ENCODE measurements around the gene ERVFRD-1.

ERVFRD-1 gene

GRCh38 chr6:11113038-11113437, 1.5 kb upstream of the ERVFRD-1 start:
- DNase-seq (ENCODE audit: low read depth), result peak; percentile 23
- H3K4me3 ChIP-seq (replicated peaks; ENCODE audit: low read depth, low read length), result no peak overlapping the region
- no peak for TF ChIP-seq CTCF (IDR thresholded peaks at IDR 0.05; ENCODE audit: low read length, missing control alignments)

- peak; percentile 33 for DNase-seq (ENCODE audit: low read depth)
- no peak for TF ChIP-seq CTCF (IDR thresholded peaks at IDR 0.05; ENCODE audit: low read length, missing control alignments)
- no peak overlapping the region for H3K4me3 ChIP-seq (replicated peaks; ENCODE audit: low read depth, low read length)
Measured at GRCh38 chr6:11111769-11112437, 378 bp upstream of the ERVFRD-1 start.

- H3K4me3 ChIP-seq (replicated peaks; ENCODE audit: low read depth, low read length), result no peak overlapping the region
- no peak for TF ChIP-seq CTCF (IDR thresholded peaks at IDR 0.05; ENCODE audit: low read length, missing control alignments)
- no peak for DNase-seq (ENCODE audit: low read depth)
Measured at GRCh38 chr6:11108726-11109125, 2.8 kb downstream of the ERVFRD-1 start.

GRCh38 chr6:11103065-11103464, 8.5 kb downstream of the ERVFRD-1 start:
- no peak for TF ChIP-seq CTCF (IDR thresholded peaks at IDR 0.05; ENCODE audit: low read length, missing control alignments)
- DNase-seq (ENCODE audit: low read depth), result no peak
- H3K4me3 ChIP-seq (replicated peaks; ENCODE audit: low read depth, low read length), result no peak overlapping the region

GRCh38 chr6:11101417-11101816, 10.1 kb downstream of the ERVFRD-1 start:
- no peak for DNase-seq (ENCODE audit: low read depth)
- H3K4me3 ChIP-seq (replicated peaks; ENCODE audit: low read depth, low read length), result no peak overlapping the region
- TF ChIP-seq CTCF (IDR thresholded peaks at IDR 0.05; ENCODE audit: low read length, missing control alignments), result no peak

- TF ChIP-seq CTCF (IDR thresholded peaks at IDR 0.05; ENCODE audit: low read length, missing control alignments), result no peak
- DNase-seq (ENCODE audit: low read depth), result no peak
- no peak overlapping the region for H3K4me3 ChIP-seq (replicated peaks; ENCODE audit: low read depth, low read length)
Measured at GRCh38 chr6:11098004-11098403, 13.5 kb downstream of the ERVFRD-1 start.

GRCh38 chr6:11097476-11097875, 14.0 kb downstream of the ERVFRD-1 start:
- peak; percentile 18 for DNase-seq (ENCODE audit: low read depth)
- no peak for TF ChIP-seq CTCF (IDR thresholded peaks at IDR 0.05; ENCODE audit: low read length, missing control alignments)
- no peak overlapping the region for H3K4me3 ChIP-seq (replicated peaks; ENCODE audit: low read depth, low read length)
